ENCODE data around the gene ADAM12.

Gene ADAM12

DNA sequence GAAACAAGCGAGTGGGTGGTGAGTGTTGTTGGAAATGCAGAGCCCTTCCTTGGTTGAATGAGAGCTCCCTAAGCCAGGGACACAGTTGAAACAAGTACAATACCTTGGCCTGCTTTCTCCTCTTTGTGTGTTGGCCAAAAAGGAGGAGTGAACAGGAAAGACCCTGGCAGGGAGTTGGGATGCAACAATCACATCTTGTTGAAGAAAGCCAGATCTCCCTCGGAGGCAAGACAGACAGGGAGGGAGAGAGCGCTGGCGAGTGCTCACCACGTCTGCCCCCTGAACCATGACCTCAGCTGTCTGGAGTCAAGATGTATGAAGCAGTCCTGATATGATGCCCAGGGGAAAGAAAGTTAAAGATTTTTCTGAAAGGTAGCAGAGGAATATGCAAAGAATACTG is 66.8 kb downstream of the ADAM12 start:
- no peak overlapping the region for H3K27ac ChIP-seq

DNA sequence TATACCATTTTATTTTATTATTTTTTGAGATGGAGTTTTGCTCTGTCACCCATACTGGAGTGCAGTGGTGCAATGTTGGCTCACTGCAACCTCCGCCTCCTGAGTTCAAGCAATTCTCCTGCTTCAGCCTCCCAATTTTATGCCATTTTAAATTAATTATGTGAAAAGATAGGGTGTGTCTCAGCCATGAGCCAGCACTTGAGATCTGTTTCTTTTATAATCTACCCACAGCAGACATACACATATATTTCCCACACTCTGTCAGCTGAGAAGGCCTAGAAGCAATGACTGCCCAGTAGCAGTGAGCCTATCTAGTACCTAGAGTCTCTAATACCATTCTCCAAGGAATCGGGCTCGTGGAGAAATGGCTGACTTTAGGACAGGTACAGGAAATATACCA is 70.5 kb downstream of the ADAM12 start:
- H3K27ac ChIP-seq: no peak overlapping the region
- DNase-seq (ENCODE audit: low spot score): no peak
- no peak overlapping the region for H3K4me3 ChIP-seq
- TF ChIP-seq, protein P1, sequence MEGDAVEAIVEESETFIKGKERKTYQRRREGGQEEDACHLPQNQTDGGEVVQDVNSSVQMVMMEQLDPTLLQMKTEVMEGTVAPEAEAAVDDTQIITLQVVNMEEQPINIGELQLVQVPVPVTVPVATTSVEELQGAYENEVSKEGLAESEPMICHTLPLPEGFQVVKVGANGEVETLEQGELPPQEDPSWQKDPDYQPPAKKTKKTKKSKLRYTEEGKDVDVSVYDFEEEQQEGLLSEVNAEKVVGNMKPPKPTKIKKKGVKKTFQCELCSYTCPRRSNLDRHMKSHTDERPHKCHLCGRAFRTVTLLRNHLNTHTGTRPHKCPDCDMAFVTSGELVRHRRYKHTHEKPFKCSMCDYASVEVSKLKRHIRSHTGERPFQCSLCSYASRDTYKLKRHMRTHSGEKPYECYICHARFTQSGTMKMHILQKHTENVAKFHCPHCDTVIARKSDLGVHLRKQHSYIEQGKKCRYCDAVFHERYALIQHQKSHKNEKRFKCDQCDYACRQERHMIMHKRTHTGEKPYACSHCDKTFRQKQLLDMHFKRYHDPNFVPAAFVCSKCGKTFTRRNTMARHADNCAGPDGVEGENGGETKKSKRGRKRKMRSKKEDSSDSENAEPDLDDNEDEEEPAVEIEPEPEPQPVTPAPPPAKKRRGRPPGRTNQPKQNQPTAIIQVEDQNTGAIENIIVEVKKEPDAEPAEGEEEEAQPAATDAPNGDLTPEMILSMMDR (IDR thresholded peaks at IDR 0.05): no peak

More for the DNA sequence above, 66.8 kb downstream of the ADAM12 start:
- no peak for DNase-seq (ENCODE audit: low spot score)
- TF ChIP-seq, protein P1 (IDR thresholded peaks at IDR 0.05): no peak
- H3K4me3 ChIP-seq: no peak overlapping the region

DNA sequence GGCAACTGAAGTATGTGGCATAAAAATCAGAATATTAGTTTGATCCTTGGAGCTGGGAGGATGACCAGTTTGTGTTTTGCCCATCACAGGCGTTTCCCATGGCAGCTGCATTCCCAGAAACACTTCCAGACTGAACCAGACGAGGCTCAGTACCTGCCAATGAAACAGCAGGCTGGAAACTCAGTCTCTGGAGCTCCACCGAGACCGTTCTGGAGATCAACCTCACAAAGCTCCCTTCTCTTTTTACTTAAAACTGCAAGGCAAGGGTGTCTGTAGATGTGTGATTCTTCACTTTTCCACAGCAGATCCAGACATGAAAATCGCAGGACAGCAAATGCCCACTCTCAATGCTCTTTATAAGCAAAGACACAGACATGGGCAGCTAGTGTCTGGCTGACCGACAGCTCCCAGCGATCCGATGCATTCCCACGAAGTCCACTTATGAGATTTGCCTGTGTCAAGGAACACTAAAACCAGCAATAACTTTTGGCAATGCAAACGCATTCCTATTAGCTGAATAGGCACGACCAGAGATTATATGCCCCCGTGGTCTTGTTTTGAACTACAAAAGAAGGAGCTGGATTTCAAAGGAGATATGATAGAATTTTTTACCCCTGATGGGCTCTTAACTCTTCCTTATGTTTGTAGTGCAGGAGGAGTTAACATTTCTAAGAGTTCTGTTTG is 72.6 kb downstream of the ADAM12 start:
- peak overlapping the region in 1 of 2 donors; percentile 35 for H3K27ac ChIP-seq
- no peak for DNase-seq (ENCODE audit: low spot score)

DNA sequence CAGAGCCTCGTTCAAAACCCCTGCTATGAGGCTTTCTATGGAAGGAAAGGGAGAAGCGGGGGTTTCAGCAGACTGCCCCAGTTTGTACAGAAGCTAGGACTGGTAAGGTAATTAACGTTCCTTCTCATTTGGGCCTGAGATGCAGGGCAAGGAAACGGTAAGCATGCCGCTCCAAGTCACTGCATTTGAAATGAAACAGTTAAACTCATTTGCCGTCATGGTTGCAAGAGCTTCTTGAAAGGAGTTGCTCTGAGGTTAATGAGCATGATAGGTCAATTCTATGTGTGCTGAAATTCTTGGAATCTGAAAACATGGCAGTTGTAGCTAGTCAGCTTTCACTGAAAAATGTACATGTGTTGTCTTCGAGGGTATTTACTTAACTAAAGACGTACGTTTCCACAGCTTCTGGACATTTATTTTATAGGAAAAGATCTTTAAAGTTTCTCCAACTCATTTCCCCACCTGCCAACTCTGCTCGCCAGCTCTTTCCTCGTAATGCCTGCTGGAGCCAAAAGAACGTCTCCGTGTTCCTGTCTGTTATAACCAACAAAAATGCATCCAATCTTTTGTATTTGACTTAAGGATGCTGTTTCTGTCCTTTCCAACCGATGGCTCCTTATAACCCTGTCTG is 73.3 kb downstream of the ADAM12 start:
- no peak for DNase-seq (ENCODE audit: low spot score)
- Histone ChIP-seq H3K4me3 (peak overlapping the region; percentile 40), H3K27ac (peak overlapping the region in 1 of 2 donors; percentile 35)
- TF ChIP-seq, protein P1 (IDR thresholded peaks at IDR 0.05): no peak

More for the DNA sequence above, 72.6 kb downstream of the ADAM12 start:
- TF ChIP-seq, protein P1 (IDR thresholded peaks at IDR 0.05): no peak
- peak overlapping the region; percentile 40 for H3K4me3 ChIP-seq

DNA sequence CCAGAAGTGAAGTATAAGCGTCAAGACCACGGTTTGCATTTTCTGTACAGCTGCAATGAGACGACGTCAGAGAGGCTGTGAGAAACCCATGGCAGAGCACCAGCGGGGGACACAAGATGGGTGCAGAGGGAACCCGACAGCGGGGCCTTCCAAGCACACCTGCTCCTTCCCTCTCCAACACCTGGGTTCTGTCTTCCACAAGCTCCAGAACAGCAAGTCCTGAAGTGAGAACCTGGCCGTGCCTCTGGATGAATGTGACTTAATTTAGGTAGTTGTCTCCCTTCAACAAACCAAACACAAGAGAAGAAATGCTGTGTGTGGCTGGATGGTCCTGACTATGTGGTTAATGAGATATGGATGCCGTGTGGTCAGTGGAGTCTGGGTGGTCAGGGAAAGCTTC is 76.1 kb downstream of the ADAM12 start:
- Histone ChIP-seq H3K27ac (no peak overlapping the region), H3K4me3 (no peak overlapping the region)
- TF ChIP-seq, protein P1 (IDR thresholded peaks at IDR 0.05): no peak
- no peak for DNase-seq (ENCODE audit: low spot score)

DNA sequence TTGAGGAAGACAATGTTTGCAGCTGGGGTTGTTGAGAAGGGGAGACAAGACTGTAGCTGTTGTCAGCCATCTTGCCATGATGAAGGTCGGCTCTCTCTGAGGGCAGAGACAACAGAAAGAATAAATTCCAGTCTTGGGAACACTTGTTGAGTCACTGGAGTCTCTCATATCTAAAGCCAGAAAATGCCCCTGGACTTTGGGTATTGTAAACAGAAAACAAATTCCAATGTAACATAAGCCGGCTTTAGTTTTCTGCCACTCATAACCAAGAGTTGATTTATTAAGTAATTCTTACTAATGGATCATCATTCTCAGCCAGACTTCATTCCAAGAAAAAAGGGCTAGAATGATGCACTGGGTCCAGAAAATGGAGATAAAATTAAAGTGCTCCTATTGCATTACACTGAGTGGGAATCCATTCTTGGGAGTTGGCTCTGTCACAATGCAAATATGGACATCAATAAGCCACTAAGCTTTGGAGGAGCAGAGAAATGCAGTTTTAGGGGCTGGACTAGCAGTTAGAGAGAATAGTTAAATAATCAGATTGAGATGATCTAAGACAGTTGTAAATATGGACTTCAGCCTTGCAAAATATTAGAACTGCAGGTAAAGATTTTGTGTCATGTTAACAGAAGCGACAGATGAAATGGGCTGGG is 78.9 kb downstream of the ADAM12 start:
- H3K4me3 ChIP-seq: no peak overlapping the region
- no peak for DNase-seq (ENCODE audit: low spot score)
- H3K27ac ChIP-seq: no peak overlapping the region
- TF ChIP-seq, protein P1 (IDR thresholded peaks at IDR 0.05): no peak

All from coronary artery (tissue), 2 donors.